22Rv1 (cell line): ENCODE measurements around the gene ZNF300.

ENCODE experiments used
- ZFX ChIP-seq: fragments of 450-650 bp; IDR thresholded peaks from 2 replicates; pipeline ENCODE4 v1.6.1; 2017; ENCODE audit warnings: antibody characterized with exemption, borderline replicate concordance
- TF ChIP-seq, protein P1 (sequence below): fragments of 450-650 bp; IDR thresholded peaks from 2 replicates; pipeline ENCODE4 v1.5.1; 2017; ENCODE audit warnings: mild to moderate bottlenecking

- TF ChIP-seq, protein P1, sequence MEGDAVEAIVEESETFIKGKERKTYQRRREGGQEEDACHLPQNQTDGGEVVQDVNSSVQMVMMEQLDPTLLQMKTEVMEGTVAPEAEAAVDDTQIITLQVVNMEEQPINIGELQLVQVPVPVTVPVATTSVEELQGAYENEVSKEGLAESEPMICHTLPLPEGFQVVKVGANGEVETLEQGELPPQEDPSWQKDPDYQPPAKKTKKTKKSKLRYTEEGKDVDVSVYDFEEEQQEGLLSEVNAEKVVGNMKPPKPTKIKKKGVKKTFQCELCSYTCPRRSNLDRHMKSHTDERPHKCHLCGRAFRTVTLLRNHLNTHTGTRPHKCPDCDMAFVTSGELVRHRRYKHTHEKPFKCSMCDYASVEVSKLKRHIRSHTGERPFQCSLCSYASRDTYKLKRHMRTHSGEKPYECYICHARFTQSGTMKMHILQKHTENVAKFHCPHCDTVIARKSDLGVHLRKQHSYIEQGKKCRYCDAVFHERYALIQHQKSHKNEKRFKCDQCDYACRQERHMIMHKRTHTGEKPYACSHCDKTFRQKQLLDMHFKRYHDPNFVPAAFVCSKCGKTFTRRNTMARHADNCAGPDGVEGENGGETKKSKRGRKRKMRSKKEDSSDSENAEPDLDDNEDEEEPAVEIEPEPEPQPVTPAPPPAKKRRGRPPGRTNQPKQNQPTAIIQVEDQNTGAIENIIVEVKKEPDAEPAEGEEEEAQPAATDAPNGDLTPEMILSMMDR: no peak
- TF ChIP-seq ZFX: no peak
Measured at GRCh38 chr5:150904479-150905311, at the start of gene ZNF300.
